A549 (cell line): ENCODE measurements around the gene MYLK4.

Experiments
- BHLHE40 ChIP-seq: IDR thresholded peaks from 2 replicates; pipeline ENCODE4 v1.6.1; 2012; ENCODE audit warnings: low read depth, low read length, inconsistent platforms
- CTCF ChIP-seq: fragments of >200 bp; sonication (Bioruptor Twin); formaldehyde crosslinking; IDR thresholded peaks from 3 replicates; pipeline ENCODE4 v1.5.1; 2016
- EHMT2 ChIP-seq: fragments of 200-600 bp; sonication (generic); IDR thresholded peaks from 2 replicates; pipeline ENCODE4 v1.6.1; 2016; ENCODE audit warnings: antibody characterized with exemption, low read depth, mild to moderate bottlenecking, moderate library complexity
- EP300 ChIP-seq, 2 experiments: fragments of >200 bp; sonication (Bioruptor Twin); formaldehyde crosslinking; IDR thresholded peaks; 2 replicates in 1 of 2; 3 replicates in 1 of 2; pipeline ENCODE4 v1.6.1; 2016 to 2017
- HOXA7 ChIP-seq: fragments of 250-450 bp; sonication (Bioruptor Pico); IDR thresholded peaks from 2 replicates; pipeline ENCODE4 v1.5.0; 2020; ENCODE audit warnings: mild to moderate bottlenecking, moderate library complexity
- JUN ChIP-seq, 2 experiments: fragments of >200 bp; sonication (Bioruptor Twin); formaldehyde crosslinking; IDR thresholded peaks; 2 replicates in 1 of 2; 3 replicates in 1 of 2; pipeline ENCODE4 v1.6.1; 2016 to 2017
- KDM1A ChIP-seq: fragments of 200-600 bp; sonication (generic); IDR thresholded peaks from 2 replicates; pipeline ENCODE4 v1.6.1; 2016; ENCODE audit warnings: low read depth, mild to moderate bottlenecking
- POLR2A ChIP-seq: IDR thresholded peaks from 2 replicates; pipeline ENCODE4 v1.6.1; 2012; ENCODE audit warnings: mild to moderate bottlenecking, low read length
- RAD21 ChIP-seq, 2 experiments: fragments of >200 bp in 1 of 2; sonication (Bioruptor Twin) in 1 of 2; formaldehyde crosslinking in 1 of 2; IDR thresholded peaks in 1 of 2; conservative IDR thresholded peaks in 1 of 2; 2 replicates in 1 of 2; 3 replicates in 1 of 2; pipeline ENCODE4 v1.6.1; 2012 to 2018; ENCODE audit warnings: inconsistent platforms in 1 of 2
- REST ChIP-seq: fragments of 200-600 bp; sonication (generic); IDR thresholded peaks from 2 replicates; pipeline ENCODE4 v1.6.1; 2016; ENCODE audit warnings: antibody characterized with exemption, mild to moderate bottlenecking, moderate library complexity
- SMC3 ChIP-seq: fragments of >200 bp; sonication (Bioruptor Twin); formaldehyde crosslinking; IDR thresholded peaks from 3 replicates; pipeline ENCODE4 v1.6.1; 2018; ENCODE audit warnings: inconsistent platforms
- ZFP36 ChIP-seq: fragments of 450-650 bp; IDR thresholded peaks from 2 replicates; pipeline ENCODE4 v1.6.1; 2014; ENCODE audit warnings: borderline replicate concordance; ENCODE audit not compliant: partially characterized antibody
- TF ChIP-seq, protein P1 (sequence below): fragments of 250-450 bp; sonication (Bioruptor Pico); IDR thresholded peaks from 2 replicates; pipeline ENCODE4 v1.5.0; 2021; ENCODE audit warnings: mild to moderate bottlenecking, moderate library complexity, borderline replicate concordance
- TF ChIP-seq, protein P2 (sequence below): fragments of 450-650 bp; IDR thresholded peaks from 2 replicates; pipeline ENCODE4 v1.6.1; 2014; ENCODE audit warnings: antibody characterized with exemption

GRCh38 chr6:2656460-2657079, 94.2 kb downstream of the MYLK4 start:
- no peak for TF ChIP-seq EP300 (IDR thresholded peaks at IDR 0.05)
- TF ChIP-seq REST = no peak
- TF ChIP-seq JUN (IDR thresholded peaks at IDR 0.05) = no peak
- TF ChIP-seq ZFP36 = no peak
- no peak for TF ChIP-seq CTCF
- TF ChIP-seq RAD21 (conservative IDR thresholded peaks at IDR 0.05 in 1 of 2, IDR thresholded peaks at IDR 0.05 in 1 of 2) = no peak
- TF ChIP-seq POLR2A = no peak
- TF ChIP-seq HOXA7 (CRISPR knock-in tag) = no peak
- TF ChIP-seq, protein P1, sequence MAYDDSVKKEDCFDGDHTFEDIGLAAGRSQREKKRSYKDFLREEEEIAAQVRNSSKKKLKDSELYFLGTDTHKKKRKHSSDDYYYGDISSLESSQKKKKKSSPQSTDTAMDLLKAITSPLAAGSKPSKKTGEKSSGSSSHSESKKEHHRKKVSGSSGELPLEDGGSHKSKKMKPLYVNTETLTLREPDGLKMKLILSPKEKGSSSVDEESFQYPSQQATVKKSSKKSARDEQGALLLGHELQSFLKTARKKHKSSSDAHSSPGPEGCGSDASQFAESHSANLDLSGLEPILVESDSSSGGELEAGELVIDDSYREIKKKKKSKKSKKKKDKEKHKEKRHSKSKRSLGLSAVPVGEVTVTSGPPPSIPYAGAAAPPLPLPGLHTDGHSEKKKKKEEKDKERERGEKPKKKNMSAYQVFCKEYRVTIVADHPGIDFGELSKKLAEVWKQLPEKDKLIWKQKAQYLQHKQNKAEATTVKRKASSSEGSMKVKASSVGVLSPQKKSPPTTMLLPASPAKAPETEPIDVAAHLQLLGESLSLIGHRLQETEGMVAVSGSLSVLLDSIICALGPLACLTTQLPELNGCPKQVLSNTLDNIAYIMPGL (CRISPR knock-in tag) = no peak
- no peak for TF ChIP-seq KDM1A
- TF ChIP-seq SMC3 = no peak
- TF ChIP-seq, protein P2, sequence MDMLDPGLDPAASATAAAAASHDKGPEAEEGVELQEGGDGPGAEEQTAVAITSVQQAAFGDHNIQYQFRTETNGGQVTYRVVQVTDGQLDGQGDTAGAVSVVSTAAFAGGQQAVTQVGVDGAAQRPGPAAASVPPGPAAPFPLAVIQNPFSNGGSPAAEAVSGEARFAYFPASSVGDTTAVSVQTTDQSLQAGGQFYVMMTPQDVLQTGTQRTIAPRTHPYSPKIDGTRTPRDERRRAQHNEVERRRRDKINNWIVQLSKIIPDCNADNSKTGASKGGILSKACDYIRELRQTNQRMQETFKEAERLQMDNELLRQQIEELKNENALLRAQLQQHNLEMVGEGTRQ = no peak
- no peak for TF ChIP-seq BHLHE40
- no peak for TF ChIP-seq EHMT2
